ENCODE measurements around the gene OASL.

OASL gene

DNA sequence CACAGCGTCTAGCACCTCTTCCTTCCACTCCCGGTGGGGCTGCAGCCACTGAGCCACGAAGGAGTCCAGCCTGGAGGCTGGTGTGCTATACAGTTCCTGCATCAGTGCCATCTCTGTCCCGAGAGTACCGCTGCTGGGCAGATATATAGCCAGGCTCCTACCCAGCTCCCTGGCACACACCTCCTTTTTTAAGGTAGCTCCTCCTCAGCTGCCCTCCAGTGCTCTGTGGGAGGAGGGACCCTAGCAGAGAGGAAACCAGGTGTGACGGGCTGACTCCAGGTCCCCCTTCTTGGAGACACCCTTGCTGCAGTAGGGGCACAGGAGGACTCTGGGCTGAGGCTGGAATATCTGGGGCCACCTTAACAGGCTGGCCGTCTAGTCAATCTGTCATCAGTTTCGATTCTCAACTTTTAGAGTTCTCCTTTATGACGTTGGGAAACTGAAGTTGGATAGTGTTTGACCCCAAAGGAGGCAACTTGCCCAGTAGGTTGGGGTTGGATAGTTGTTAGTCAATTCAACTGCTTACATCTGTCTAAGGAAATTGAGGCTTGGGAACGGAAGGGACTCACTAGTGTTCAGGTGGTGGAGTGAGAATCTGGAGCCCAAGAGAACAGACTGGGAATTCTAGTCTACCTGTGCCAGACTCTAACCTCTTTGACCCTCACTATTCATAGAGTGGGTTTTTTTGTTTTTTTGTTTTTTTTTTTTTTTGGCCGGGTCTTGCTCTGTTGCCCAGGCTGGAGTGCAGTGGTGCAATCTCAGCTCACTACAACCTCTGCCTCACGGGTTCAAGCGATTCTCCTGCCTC lies at the start of gene OASL:
OASL (minus strand) TSS at position 386 of the 808 bp plus-strand sequence; CDS start at position 111, 275 bp downstream.
- H3K27ac ChIP-seq = no peak within 1 kb of the TSS
- no peak for TF ChIP-seq CTCF (conservative IDR thresholded peaks at IDR 0.05)

DNA sequence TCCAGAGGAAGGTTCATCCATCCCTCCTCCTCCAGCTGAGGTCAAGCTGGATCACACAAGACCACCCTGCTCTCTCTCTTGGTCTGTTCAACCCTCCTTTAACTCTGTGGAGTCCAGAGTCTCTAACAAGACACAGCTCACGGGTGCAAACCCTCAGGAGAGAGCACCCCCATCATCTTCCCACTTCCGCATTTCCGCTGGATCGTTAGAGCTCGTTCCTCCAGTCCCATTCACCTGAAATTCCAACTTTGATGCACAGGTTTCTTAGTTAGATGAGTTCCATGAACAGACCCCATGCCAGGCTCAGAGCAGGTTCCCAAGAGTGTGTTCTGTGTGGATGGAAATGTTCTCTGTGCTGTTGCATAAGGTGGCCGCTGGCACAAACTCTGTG lies 49.1 kb upstream of the OASL start:
- no peak overlapping the region for H3K27ac ChIP-seq
- TF ChIP-seq CTCF (conservative IDR thresholded peaks at IDR 0.05) = no peak

- no peak overlapping the region for H3K27ac ChIP-seq
- no peak for TF ChIP-seq CTCF (conservative IDR thresholded peaks at IDR 0.05)
These were observed 48.6 kb upstream of the OASL start for GRCh38 chr12:121087467-121088194.

GRCh38 chr12:121086781-121087295 lies 47.8 kb upstream of the OASL start:
- no peak overlapping the region for H3K27ac ChIP-seq
- no peak for TF ChIP-seq CTCF (conservative IDR thresholded peaks at IDR 0.05)

DNA sequence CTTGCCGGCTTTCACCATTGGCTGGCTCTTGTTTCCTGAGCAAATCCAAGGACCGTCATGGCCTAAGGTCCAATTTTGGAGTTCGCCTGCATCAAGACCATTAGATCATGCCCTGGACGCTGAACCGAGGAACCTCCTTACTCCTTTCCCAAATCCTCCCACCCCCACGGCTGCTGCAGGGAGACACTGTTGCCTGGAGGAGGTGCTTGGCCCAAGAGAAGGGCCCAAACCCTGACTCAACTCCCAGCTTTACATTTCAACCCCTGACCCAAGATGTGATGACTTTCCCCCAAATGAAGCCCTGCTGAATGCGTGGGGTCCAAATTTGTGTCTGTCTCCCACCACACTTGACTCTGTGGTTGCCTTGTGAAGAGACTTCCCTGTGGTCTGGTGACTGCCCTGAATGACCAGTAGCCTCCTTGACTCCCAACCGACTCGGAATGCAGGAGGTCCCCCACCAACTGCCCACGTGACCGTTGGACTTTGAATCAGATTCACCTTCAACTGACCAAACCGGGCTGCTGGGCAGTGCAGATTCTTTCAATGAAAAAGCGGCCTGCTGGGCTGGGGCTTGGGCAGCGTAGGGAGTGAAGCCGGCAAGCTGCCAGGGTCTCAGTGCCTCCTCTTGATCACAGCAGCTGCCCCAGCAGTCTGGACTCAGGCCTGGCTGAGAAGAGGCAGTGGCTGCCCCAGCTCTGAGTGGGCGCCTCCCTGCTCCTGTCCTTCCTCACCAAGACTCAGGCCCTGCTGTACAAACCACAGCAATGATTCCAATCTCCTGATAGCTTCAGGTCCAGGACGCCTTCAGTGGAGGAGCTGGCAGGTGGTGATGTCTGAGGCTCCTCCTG lies 46.7 kb upstream of the OASL start:
- no peak for TF ChIP-seq CTCF (conservative IDR thresholded peaks at IDR 0.05)
- no peak overlapping the region for H3K27ac ChIP-seq

DNA sequence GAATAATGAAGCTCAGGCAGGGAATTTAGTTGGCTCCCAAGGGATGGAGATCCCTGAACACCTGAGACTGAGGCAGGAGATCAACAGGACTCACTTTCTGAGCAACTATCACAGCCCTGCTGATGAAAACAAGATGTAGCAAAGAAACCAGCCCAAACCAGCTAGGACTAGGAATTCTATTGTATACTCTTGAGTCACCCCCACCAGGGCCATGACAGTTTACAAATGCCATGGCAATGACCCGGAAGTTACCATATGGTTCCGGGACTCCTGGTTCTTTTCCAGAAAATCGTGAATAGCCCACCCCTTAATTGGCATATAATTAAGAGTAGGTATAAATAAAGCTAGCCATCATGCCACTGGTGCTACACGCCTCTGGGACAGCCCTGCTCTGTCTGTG lies 46.0 kb upstream of the OASL start:
- TF ChIP-seq CTCF (conservative IDR thresholded peaks at IDR 0.05) = no peak
- H3K27ac ChIP-seq = no peak overlapping the region

DNA sequence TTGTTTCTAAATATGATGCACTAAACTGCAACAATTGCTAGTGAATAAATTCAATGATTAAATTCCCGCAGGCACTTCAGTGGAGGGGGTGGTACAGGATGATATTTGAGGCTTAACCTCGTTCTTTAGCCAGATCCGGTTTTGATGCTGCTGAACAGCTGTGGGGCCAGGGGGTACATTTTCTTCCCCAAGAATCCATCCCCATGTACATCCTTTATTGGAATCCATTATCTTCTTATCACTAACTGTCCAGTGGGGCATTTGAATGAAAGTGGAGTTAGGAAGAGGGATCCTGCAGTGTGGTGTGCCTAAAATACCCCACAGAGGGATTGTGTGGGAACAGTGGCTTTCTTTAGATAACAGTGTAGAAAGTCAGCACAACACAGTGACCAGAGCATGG lies 45.2 kb upstream of the OASL start:
- TF ChIP-seq CTCF (conservative IDR thresholded peaks at IDR 0.05) = no peak
- no peak overlapping the region for H3K27ac ChIP-seq
